Central memory CD4-positive, alpha-beta T cell (primary cell): Measurements from ENCODE around the gene PPP2R5E.

Source experiments
- DNase-seq: peaks from one replicate; pipeline ENCODE4 v3.0.0; 2022

PPP2R5E gene

DNA sequence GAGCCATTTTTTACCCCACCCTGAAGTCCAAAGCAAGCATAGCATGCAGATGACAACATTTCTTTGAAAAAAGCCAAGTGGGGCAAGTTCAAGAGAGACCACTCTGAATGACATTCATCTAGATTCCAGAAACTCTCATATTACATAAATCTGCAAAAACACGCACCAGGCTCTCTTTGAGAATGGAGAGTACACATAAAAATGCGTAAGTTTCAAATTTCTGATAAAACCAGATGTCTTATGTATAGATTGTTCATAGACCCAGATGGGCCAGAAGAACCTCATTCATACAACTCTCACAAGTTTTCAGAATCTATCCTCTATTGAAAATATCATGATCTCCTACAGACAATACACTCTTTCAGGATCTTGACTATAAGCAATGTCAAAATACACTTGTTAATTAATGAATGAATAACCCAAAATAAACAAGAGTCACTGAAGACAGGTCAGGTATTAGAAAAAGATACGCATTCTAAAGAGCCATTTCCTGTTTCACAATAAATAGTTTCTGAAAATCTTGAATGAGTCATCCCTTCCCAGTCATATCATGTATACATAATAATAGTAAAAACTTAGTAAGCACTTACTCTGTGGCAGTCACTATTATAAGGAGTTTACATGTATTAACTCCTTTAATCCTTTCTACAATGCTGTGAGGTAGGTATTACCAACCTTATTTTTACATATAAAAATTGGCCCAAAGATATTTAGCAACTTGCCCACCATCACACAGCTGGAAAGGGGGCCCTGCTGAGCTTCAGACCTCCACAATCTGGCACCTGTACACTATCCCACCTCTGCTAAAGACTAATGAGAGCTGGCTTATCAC lies 72.0 kb downstream of the PPP2R5E start:
- DNase-seq: no peak

DNA sequence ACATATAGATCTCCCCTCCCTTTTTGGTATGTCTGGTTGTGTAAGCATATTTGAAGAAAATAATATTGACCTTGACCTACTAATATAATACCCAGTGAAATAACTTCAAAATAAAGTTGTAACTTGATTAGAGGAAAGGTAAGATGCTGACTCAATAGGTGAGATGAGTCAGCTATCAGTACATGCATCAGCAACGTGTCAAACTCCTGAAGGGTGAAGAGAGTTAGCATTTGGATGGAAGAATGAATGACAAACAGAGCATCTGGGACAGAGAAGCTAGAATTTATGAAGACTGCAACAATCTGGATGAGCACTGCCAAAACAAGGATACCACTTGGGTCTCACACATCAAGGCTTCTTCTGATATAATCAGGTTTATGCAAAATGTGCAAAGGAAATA lies 74.9 kb downstream of the PPP2R5E start:
- no peak for DNase-seq

DNA sequence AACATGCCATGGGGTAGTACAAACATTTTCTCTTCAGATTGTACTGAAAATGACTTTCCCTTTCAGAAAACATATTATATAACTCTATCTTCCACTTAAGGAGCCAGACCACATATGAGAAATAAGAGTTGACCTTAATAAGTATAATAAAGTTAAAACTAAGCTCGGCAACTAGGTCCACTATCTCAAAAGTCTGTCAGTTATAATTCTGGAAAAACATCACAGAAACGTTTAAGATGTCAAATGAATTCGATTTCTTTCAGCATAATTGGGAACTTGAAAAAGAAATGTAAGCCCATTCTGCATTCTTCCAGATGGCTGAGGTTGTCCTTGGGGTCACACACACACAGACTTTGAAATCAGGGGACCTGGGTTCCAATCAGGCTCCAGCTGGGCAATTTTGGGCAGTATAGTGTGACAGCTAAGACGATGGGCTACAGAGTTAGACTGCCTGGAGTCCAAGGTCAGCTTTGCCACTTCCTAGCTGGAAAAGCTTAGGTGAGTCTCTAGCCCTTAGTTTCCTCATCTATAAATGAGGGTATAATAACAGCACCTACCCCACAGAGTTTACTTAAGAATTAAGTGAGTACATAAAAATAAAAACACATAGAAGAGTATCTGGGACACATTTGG lies 75.6 kb downstream of the PPP2R5E start:
- no peak for DNase-seq

DNA sequence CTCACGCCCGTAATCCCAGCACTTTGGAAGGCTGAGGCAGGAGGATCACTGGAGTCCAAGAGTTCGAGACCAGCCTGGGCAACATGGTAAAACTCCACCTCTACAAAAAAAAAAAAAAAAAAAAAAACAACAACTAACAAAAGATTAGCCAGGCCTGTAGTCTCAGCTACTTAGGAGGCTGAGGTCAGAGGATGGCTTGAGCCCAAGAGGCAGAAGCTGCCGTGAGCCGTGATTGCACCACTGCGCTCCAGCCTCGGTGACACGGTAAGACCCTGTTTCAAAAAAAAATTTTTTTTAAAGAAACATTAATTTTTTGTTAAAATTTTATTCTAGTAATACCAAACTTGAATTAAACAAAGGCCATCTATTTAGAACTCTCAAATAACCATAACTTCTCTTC lies 77.8 kb downstream of the PPP2R5E start:
- no peak for DNase-seq

DNA sequence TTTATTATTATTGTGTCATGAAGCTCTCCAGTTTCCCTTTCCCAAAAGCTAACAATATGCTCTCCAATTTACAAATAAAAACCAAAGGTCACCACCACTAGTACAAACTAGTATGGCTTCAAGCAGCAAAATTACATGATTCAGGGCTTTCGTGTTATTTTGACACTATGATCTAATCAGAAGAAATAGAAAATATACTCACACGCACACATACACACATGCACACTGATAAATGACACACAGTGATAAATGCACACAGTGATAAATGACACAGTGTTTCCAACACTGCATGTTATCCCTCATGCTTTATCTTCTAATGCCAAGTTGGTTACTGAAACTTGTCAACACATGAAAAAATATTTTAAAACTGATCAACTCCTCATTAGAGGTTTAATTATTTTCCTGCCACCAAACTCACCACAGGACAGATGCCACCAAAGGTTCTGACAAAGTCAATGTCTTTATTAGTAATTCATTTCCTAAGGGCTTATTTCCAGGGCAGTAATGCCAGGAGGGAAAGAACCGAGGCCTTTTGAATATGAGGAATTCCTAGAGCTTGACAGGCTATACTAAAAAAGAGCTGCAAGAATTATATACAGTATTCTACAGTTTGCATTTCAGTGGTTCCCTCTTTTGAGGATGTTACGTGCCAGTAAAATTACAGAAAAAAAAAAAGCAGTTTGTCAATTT lies 82.4 kb downstream of the PPP2R5E start:
- no peak for DNase-seq

DNA sequence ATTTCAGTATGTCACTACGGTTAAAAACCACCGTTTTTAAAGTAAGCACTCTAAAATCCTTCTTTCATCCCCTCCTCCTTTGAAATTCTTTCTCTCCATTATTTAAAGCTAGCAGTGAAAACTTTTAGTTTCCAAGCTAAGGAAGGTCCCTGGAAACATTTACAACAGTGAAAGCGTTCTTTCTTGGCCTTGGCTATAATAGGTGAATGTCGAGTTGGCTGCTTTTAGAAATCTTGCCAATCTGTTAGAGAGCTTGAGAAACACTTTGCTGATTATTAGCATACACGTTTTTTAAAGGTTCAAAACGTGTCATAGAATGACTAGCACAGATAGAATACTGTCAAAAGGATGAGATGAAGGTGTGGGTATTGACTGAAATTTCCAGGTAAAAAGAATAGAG lies 83.4 kb downstream of the PPP2R5E start:
- no peak for DNase-seq

DNA sequence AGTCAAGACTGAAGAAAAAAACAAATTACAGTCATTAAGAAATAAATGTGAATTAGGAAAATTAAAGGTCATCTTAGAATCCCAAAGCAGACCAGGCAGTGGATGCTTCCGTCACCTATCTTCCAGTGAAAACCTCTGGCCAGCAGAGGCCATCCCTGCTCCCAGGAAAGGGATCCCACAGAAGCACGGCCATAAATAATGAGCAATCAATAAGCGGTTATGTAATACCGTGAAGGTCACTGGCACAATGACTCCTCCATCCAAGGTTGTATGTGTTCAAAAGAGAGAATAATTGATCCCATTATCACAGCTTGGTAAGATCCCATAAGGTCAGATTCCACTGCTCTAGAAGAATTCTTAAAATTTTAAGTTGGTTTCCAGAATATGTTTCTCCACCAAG lies 85.7 kb downstream of the PPP2R5E start:
- DNase-seq: no peak

DNA sequence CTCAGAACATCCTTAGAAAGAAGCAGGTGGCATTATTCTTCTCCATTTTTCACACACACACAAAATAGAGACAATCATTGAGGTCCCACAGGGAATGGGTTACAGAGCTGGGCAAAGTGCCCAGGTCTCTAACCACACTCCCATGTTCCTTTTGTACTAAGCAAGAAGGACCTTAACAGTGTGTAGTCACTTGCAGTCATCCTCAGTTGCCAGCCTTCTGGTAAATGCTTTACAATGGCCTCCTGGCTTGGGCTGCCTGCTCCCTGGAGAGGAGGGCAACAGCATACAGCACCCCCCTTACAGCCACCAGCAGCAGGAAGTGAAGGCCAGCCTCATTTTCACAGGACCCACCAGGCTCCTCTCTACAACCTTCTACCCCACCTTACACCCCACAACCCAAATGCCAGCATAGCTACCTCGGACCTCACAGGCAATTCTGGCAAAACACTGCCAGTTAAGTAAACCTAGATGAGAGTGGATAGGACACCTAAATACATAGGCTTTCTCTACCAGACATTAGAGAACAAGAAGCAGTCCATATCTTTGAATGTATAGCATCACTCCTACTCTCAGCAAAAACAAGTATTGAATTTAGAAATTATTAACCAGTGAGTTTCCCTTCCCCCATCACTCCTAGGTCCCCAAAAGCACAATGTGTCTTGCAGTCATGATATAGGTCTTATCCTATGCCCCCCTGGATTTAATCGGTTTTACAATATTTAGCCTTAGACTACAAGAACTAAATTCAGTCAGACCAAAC lies 88.1 kb downstream of the PPP2R5E start:
- DNase-seq: no peak

DNA sequence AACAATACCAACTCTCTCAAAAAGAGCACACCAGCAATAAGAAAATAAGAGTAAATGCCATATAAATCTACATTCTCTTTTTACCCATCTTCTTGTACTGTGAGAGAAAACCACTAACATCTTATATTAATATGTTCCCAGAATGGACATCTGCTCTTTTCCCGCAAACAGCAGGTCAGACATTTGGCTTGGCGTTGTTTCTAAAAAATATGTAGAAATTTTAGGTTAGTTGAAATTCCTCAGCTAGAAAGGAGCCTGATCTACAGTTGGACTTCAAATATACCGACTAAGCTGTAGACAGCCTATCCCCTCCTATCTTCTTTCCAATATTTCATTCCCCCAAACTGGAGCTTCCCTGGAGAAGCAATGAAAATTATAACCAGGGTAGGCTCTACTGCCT lies 88.7 kb downstream of the PPP2R5E start:
- no peak for DNase-seq

DNA sequence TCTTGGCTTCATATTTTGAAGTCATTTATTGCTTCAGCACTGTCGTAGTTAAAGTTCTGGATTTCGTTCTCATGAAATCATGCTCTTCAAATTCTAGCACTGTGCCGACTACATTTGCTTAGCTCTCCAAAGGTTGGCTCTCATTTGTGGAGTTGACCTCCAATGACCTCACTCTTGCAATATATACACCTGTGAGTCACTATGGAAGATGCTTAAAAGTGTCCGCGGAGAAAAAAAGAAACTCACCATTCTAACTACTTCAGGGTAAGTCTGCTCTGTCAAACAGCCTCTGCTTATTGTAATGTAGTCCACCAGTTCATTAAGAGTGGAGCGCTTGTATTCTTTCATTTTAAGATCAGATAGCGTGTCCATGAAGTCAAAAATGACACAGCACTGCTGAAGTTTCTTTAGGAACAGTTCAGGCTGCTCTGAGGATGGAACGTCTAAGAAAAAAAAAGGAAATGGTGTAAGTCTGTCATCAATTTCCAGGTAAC lies 89.7 kb downstream of the PPP2R5E start:
- DNase-seq: no peak

DNA sequence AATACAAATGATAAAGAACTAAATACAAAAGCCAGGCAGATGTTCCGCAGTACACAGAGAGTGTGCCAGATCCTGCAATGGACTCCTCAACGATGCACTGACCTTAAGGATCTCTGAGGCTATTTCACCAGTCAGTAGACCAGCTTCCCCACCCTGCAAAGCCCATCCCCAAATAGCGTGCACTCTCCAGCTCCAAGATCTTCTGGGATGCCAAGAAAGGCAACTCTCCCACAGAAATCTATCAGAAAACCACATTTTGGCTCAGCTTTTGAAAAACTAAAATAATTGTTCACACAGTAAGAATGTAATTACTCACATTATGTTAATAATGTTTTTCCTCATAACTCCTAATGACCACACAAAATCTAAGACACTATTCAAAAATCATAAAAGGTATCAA lies 90.4 kb downstream of the PPP2R5E start:
- DNase-seq: no peak

DNA sequence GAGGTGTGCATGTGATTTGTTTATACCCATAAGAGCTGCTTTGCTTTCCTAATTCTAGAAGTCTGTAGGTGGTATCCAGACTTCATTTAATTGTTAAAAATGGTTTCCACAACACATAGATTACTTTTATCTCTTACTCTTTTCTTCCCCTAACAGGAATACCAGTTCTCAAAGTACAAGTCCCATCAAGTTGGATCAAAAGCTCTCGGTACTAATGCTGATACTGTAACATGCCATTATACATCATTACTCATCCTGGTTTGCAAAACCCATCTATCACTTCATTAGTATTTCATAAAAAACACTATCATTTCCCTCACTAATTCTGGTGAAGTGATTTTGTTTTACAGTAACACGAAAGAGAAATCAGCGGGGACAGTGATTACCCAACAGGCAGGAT lies 94.3 kb downstream of the PPP2R5E start:
- DNase-seq: no peak

DNA sequence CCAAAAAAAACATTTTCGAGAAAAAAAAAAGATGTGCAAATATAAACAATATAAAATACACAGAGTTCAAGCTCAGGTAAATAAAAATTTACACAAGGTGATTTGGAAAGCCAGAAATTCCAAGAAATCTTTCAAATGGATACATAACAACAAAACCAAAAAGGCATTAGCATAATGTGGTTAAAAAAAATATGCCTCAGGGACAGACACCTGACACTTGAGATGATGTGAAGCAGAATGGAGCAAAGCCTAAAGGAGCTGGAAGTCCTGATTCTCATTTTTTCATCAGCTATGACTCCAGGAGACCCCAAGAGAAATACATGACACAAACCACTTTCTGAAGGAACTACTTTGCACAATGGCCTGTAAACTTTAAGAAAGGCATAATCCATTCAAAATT lies 98.6 kb downstream of the PPP2R5E start:
- DNase-seq: no peak

DNA sequence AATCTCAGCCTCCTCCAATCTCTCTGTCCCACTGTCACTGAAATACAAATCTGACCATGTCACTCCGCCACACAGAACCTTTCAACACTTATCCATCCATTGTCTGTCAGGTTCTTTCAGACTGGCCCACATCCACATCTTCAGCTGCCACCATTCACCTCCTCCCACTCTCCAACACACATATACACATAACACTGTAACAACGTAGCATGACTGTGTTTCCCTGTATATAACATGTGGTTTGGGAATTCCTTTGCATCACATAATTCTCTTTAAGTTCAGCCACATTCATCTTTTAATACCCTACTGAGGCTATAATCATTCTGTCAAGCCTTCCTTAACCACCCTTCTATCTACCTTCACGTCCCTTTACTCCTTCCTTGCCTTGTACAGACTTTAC lies 99.2 kb downstream of the PPP2R5E start:
- no peak for DNase-seq

DNA sequence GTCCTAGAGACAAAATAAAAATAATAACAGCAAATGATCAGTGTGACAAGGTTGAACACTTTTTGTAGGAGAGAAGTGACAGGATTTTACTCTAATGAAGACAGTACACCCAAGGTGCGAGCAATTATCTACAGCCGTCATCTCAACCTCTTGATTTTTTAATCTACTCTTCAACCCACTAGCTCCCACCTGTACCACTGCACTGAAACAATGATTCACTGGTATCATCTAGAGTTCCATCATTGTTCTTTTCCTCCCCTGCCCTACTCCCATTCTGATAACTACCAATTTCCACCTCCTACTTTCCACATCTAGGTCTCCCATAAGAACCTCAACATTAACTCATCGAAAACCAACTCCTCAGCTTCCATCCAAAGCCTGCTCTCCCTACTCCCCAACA lies 99.8 kb downstream of the PPP2R5E start:
- no peak for DNase-seq

DNA sequence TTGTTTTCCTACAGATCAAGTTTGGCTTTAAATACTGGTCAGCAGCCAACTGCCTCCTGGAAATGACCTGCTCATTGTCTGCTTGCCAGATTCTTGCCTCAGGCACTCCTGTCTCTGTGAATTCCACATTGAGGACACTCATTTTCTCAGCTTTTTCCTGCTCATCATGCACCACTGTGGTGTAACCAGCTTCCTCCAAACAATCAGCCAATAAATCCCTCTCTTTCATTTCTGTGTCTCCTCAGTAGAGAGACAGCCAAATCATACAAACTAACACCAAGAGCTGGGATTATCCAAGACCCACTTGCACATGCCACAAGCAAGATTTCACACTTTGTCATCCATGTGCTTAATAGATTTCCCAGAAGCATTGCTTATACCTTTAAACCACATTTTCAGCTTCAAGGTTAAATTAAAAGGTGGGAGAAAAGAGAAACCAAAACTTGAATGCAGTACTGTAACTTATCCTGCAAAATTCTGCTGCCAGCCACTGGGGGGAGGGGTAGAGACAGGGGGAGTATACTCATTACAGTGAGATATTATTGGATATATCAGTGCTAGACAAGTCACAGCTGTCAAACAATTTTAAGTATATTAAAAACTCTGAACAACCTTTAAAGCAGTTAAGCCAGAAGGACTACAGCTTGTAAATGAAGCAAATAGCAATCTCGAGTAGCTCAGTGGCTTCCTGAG lies 105.0 kb downstream of the PPP2R5E start:
- no peak for DNase-seq

DNA sequence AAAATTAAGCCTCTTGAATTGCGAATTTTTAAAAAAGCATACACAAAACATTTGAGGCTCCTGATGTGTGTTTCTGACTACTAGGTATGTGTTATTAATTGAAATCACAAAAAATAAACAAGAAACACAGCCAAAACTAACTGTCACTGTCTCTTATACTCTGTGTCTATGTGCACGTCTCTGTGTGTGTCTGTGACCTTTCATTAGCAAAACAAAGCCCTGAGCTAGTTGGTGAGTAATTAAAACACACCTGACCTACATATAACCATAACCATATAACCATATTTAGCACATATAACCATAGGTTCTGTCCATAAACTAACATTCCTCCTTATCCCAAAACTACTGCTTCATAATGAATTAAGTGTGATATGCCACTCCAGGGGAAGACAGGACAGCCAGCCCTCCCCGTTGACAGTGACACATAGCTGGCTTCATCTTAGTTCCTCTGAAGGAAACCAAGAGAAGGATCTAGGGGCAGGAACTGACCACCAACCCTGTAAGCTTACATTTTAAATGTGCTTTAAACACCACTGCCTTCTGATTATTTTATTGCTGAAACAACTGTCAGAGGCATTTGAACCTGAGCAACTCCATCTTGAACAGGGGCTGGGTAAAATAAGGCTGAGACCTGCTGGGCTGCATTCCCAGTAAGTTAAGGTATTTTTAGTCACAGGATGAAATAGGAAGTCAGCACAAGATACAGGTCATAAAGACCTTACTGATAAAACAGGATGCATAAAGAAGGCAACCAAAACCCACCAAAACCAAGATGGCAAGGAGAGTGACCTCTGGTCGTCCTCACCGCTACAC lies 106.7 kb downstream of the PPP2R5E start:
- no peak for DNase-seq

DNA sequence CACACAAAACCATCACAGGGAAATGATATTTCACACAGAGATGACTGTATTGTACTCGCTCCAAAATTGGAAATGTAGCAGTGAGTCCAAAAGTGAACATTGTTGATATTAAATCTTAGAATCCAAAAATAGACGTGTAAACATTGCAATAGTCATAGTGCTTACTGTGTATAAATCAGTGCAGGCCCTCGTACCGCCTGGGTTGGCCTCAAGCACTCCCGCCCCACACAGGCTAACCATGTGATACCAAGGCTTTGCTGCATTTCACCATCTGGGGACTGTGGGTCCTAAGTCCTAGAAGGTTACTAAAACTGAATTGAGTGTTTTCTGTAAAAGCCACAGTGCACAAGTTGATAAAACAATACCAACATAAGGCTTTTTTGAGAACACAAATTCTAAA lies 107.3 kb downstream of the PPP2R5E start:
- DNase-seq: no peak

DNA sequence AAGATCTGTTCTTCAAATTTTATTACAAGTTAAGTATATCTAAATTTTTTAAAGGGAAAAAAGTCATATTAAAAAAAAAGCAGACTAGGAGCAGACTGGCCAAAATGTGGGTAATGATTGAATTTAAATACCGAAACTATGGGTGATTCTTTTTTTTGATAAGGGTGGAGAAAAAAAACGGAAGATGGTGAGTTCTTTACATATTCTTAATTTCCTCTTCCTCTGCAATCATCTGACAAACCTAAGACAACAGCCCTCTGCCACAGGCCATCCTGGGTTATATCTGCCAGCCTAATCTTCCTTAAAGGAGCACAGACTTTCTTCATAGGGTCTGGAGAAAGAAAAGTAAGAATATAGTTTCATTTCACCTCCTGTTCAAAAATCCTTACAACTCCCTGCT lies 108.0 kb downstream of the PPP2R5E start:
- DNase-seq: no peak

DNA sequence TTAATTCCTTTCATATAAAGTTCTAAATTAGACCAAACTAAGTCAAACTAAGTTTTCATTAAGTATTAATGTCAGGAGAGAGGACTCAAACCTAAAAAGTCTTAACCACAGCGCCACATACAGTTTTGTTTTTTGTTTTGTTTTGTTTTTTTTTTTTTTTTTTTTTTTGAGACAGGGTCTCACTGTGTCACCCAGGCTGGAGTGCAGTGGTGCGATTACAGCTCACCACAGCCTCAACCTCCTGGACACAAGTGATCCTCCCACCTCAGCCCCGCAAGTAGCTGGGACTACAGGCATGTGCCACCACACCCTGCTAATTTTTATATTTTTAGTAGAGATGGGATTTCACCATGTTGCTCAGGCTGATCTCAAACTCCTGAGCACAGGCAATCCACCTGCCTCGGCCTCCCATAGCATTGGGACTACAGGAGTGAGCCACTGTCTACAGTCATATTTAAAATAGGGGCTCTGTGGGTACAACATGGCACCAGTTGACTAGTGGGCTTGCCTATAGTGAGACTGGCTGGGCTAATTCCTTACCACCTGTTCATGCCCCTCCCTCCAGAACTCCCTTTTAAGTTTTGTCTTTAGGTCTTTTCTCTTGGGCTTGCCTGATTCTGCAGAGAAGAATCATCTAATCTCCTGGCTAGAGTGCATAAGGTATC lies 110.2 kb downstream of the PPP2R5E start:
- DNase-seq: no peak

DNA sequence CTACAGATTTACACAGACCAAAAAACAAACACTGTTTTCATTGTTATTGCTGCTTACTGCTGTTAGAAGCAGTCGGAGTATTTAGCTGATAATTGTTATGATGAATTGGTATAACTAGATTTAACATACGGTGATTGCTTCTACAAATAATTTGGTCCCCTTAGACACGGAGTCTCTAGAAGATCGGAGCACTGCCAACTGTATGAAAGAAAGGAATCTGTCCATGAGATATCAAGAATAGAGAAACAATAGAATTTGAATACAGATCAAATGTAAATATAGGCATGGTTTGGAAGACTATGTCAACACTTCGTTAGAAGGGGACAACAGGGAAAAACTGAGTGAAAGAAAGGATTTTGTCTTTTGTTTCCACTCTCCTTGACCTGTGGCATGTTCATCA lies 110.9 kb downstream of the PPP2R5E start:
- no peak for DNase-seq
